ENCODE data around the gene AFAP1L2. TPM values are rescaled to one million over a fixed set of nuclear protein-coding genes. Genes with fewer than 3 reads are reported as not detected.
A peak's percentile ranks its signal among the peaks of the same experiment; 100 is the strongest.

Gene AFAP1L2
- polyA plus RNA-seq, 4 donors, result 1.1 to 7.7 (median 3.3) TPM

DNA sequence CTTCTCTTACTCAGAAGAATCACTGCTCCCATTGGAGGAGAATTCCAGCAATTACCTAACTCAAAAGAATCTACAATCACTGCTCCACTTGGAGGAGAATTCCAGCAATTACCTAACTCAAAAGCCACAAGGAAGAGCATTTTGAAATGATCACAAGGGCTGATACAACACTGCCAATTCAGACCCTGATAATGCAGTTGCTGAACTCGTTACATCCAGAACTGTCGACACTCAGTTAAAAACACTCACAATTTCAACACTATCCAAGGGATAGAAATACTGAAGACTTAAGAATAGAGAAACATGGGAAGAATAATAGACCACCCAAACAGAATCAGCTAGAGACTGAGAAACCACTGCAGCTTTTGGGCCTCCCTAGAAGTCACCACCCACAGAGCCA, 27.8 kb downstream of the AFAP1L2 start:
- H3K4me1 ChIP-seq (ENCODE audit: control insufficient read depth in 3 of 3, insufficient read depth in 2 of 3, low read depth in 1 of 3, low read length in 2 of 3), result no peaks in the 10 kb centered on the region
- WGBS, 3 donors, result 71 to 89% (median 76%) methylated on average over 2 of the region's 2 CpGs
- H3K4me3 ChIP-seq (ENCODE audit: low read depth in 1 of 3, low read length in 3 of 3), result no peak overlapping the region
- no peaks in the 10 kb centered on the region for H3K27me3 ChIP-seq (ENCODE audit: control insufficient read depth in 3 of 3, insufficient read depth in 3 of 3, low read length in 3 of 3)
- DNase-seq (no peak), FAIRE-seq (no peak)
- no peaks in the 10 kb centered on the region for H3K36me3 ChIP-seq (ENCODE audit: control insufficient read depth in 3 of 3, insufficient read depth in 2 of 3, low read depth in 1 of 3, low read length in 3 of 3)
- no peaks in the 10 kb centered on the region for H3K9me3 ChIP-seq (ENCODE audit: control insufficient read depth in 2 of 2, insufficient read depth in 1 of 2, low read depth in 1 of 2, low read length in 1 of 2)
- no peak overlapping the region for H3K27ac ChIP-seq (ENCODE audit: low read depth in 1 of 3, low read length in 2 of 3)

DNA sequence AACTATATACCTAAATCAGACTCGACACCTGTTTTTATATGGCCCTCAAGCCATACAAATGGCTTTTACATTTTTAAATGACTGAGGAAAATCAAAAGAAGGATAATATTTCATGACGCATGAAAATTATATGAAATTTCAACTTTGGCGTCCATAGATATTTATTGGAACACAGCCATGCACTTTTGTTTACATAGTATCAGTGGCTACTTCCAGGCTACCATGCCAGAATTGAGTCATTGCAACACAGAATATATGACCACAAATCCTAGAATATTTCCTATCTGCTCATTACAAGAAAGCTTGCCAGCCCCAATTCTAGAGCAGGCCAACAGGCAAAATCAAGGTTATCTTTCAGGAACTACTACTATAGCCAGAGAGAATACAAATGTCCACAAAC, 29.3 kb downstream of the AFAP1L2 start:
- Histone ChIP-seq H3K36me3 (ENCODE audit: control insufficient read depth in 3 of 3, insufficient read depth in 2 of 3, low read depth in 1 of 3, low read length in 3 of 3) (no peaks in the 10 kb centered on the region), H3K9me3 (ENCODE audit: control insufficient read depth in 2 of 2, insufficient read depth in 1 of 2, low read depth in 1 of 2, low read length in 1 of 2) (no peaks in the 10 kb centered on the region), H3K4me3 (ENCODE audit: low read depth in 1 of 3, low read length in 3 of 3) (no peak overlapping the region), H3K27ac (ENCODE audit: low read depth in 1 of 3, low read length in 2 of 3) (peak overlapping the region in 1 of 3 donors; percentile 43), H3K27me3 (ENCODE audit: control insufficient read depth in 3 of 3, insufficient read depth in 3 of 3, low read length in 3 of 3) (no peaks in the 10 kb centered on the region), H3K4me1 (ENCODE audit: control insufficient read depth in 3 of 3, insufficient read depth in 2 of 3, low read depth in 1 of 3, low read length in 2 of 3) (no peaks in the 10 kb centered on the region)
- FAIRE-seq (no peak), DNase-seq (no peak)
- WGBS, 3 donors, result 64 to 79% (median 76%) methylated on average over 3 of the region's 3 CpGs

DNA sequence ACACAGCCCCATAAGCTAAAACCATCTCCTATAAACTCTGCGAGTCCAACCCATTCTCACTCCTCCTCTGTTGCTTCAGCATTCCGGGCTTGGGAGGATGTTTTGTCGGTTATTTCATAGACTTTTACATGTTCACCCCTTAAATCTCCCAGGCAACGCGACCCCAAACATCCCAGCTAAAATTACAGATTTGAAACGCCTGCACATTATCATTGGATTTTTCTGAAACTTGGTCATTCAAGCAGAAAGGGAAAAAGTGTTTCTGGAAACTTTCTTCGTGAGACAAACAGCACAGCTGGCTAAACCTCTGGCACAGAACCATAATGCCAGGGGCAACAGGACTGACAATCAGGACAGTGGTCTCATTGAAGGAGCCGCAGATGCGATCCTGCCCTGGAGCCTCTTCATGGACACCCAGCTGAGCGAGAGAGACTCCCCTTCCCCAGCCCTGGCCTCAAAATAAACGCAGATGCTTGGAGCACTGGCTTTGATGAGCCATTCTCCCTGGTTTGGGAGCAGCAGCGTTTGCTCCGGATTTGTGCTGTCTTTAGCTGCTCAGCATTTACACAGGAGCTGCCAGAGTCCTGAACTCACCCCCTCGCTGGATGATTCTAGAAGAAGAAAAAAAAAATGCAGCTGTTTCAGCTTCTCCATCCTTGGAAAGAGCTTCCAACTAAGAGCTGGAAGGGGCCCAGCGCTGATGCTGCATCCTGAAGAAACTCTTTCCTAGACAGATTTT, 30.1 kb downstream of the AFAP1L2 start:
- Histone ChIP-seq H3K27ac (ENCODE audit: low read depth in 1 of 3, low read length in 2 of 3) (peak overlapping the region in 2 of 3 donors; percentile 36 to 65), H3K9me3 (ENCODE audit: control insufficient read depth in 2 of 2, insufficient read depth in 1 of 2, low read depth in 1 of 2, low read length in 1 of 2) (no peaks in the 10 kb centered on the region), H3K27me3 (ENCODE audit: control insufficient read depth in 3 of 3, insufficient read depth in 3 of 3, low read length in 3 of 3) (no peaks in the 10 kb centered on the region), H3K36me3 (ENCODE audit: control insufficient read depth in 3 of 3, insufficient read depth in 2 of 3, low read depth in 1 of 3, low read length in 3 of 3) (no peaks in the 10 kb centered on the region), H3K4me1 (ENCODE audit: control insufficient read depth in 3 of 3, insufficient read depth in 2 of 3, low read depth in 1 of 3, low read length in 2 of 3) (no peaks in the 10 kb centered on the region), H3K4me3 (ENCODE audit: low read depth in 1 of 3, low read length in 3 of 3) (no peak overlapping the region)
- WGBS, 3 donors, result 58 to 79% (median 74%) methylated on average over 15 of the region's 15 CpGs
- no peak for FAIRE-seq
- DNase-seq, result peak in 1 of 2 donors; percentile 26

DNA sequence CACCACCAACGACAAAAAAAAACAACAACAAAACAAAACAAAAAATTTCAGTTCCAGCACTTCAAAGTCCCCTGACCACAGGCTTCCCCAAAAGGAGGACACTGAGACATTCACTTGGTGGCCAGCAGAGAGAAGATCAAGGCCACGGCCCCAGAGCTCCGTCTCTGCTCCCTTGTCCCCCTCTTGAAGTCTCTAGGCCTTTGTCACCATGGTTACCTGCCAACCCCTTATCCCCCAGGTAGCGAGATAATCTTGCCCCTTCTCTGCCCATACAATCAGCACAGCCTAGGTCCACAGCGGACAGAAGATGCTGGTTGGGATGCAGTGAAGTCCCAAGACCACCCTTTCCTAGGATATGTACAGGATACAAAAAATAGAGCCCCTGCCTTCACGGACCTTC, 30.7 kb downstream of the AFAP1L2 start:
- FAIRE-seq (no peak), DNase-seq (no peak)
- Histone ChIP-seq H3K36me3 (ENCODE audit: control insufficient read depth in 3 of 3, insufficient read depth in 2 of 3, low read depth in 1 of 3, low read length in 3 of 3) (no peaks in the 10 kb centered on the region), H3K9me3 (ENCODE audit: control insufficient read depth in 2 of 2, insufficient read depth in 1 of 2, low read depth in 1 of 2, low read length in 1 of 2) (no peaks in the 10 kb centered on the region), H3K27me3 (ENCODE audit: control insufficient read depth in 3 of 3, insufficient read depth in 3 of 3, low read length in 3 of 3) (no peaks in the 10 kb centered on the region), H3K4me1 (ENCODE audit: control insufficient read depth in 3 of 3, insufficient read depth in 2 of 3, low read depth in 1 of 3, low read length in 2 of 3) (no peaks in the 10 kb centered on the region), H3K4me3 (ENCODE audit: low read depth in 1 of 3, low read length in 3 of 3) (no peak overlapping the region), H3K27ac (ENCODE audit: low read depth in 1 of 3, low read length in 2 of 3) (peak overlapping the region in 2 of 3 donors; percentile 12 to 65)
- WGBS, 3 donors, result 54 to 67% (median 64%) methylated on average over 6 of the region's 6 CpGs

DNA sequence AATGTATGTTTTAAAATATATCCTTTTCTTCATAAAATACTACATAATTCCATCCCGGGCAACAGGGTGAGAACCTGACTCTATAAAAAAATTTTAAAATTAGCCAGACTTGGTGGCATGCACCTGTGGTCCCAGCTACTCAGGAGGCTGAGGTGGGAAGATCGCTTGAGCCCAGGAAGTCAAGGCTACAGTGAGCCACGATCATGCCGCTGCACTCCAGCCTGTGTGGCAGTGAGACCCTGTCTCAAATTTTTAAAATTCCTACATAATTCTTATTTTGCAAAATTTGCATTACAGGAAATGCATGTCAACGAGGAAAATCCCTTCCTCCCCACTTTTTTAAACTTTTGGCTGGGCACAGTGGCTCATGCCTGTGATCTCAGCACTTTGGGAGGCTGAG, 31.3 kb downstream of the AFAP1L2 start:
- Histone ChIP-seq H3K4me1 (ENCODE audit: control insufficient read depth in 3 of 3, insufficient read depth in 2 of 3, low read depth in 1 of 3, low read length in 2 of 3) (peaks cover 0 to under 1% (median 0%) of the 10 kb centered on the region in 3 donors), H3K27me3 (ENCODE audit: control insufficient read depth in 3 of 3, insufficient read depth in 3 of 3, low read length in 3 of 3) (no peaks in the 10 kb centered on the region), H3K4me3 (ENCODE audit: low read depth in 1 of 3, low read length in 3 of 3) (no peak overlapping the region), H3K27ac (ENCODE audit: low read depth in 1 of 3, low read length in 2 of 3) (no peak overlapping the region), H3K9me3 (ENCODE audit: control insufficient read depth in 2 of 2, insufficient read depth in 1 of 2, low read depth in 1 of 2, low read length in 1 of 2) (no peaks in the 10 kb centered on the region), H3K36me3 (ENCODE audit: control insufficient read depth in 3 of 3, insufficient read depth in 2 of 3, low read depth in 1 of 3, low read length in 3 of 3) (no peaks in the 10 kb centered on the region)
- 75 to 80% (median 77%) methylated on average over 5 of the region's 5 CpGs for WGBS, 3 donors
- DNase-seq, result no peak
- FAIRE-seq, result no peak

DNA sequence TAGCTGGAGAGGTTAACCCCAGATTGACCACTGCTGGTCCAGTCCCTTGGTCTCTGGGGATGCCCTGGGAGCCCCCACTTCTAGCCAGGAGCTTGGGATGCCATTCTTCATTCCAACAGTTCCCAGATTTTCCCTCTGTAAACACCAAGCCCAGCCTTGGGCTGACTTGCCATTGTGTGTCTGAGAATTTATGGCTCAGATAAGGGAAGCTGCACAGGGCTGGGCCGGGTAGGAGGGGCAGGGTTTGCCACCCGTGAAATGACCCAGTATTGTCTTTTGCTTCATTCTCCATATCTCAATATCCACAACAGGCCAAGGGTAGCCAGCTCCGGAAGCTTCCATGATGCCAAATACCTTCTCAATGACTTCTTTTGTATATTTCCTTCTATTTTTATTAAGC, 32.1 kb downstream of the AFAP1L2 start:
- H3K27ac ChIP-seq (ENCODE audit: low read depth in 1 of 3, low read length in 2 of 3), result no peak overlapping the region
- FAIRE-seq (no peak), DNase-seq (peak; percentile 30 to 49)
- WGBS, 3 donors, result 18 to 37% (median 34%) methylated on average over 3 of the region's 3 CpGs
- H3K4me3 ChIP-seq (ENCODE audit: low read depth in 1 of 3, low read length in 3 of 3), result no peak overlapping the region
- H3K9me3 ChIP-seq (ENCODE audit: control insufficient read depth in 2 of 2, insufficient read depth in 1 of 2, low read depth in 1 of 2, low read length in 1 of 2), result no peaks in the 10 kb centered on the region
- H3K36me3 ChIP-seq (ENCODE audit: control insufficient read depth in 3 of 3, insufficient read depth in 2 of 3, low read depth in 1 of 3, low read length in 3 of 3), result no peaks in the 10 kb centered on the region
- no peaks in the 10 kb centered on the region for H3K27me3 ChIP-seq (ENCODE audit: control insufficient read depth in 3 of 3, insufficient read depth in 3 of 3, low read length in 3 of 3)
- peaks cover 0 to 9% (median 0%) of the 10 kb centered on the region in 3 donors for H3K4me1 ChIP-seq (ENCODE audit: control insufficient read depth in 3 of 3, insufficient read depth in 2 of 3, low read depth in 1 of 3, low read length in 2 of 3)

DNA sequence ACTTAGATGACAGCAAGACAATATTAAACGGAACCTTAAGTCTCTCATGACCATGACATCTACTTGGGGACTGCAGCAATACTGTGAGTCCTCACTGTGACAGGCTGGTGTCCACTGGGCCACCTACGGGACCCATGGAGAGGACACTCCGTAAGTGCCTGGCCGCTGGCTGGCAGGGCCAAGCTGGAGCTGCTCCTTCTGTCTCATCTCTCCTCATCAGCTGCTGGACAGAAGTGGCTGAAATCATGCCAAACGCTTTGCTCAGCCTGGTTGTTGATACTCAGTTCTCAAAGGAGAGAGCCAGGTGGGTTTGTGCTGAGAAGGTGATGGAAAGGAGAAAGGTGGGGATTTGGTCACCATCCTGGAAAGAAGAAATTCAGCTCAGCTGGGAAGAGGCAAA, 33.3 kb downstream of the AFAP1L2 start:
- H3K27me3 ChIP-seq (ENCODE audit: control insufficient read depth in 3 of 3, insufficient read depth in 3 of 3, low read length in 3 of 3), result no peaks in the 10 kb centered on the region
- H3K4me3 ChIP-seq (ENCODE audit: low read depth in 1 of 3, low read length in 3 of 3), result no peak overlapping the region
- FAIRE-seq (no peak), DNase-seq (no peak)
- no peak overlapping the region for H3K27ac ChIP-seq (ENCODE audit: low read depth in 1 of 3, low read length in 2 of 3)
- 88 to 94% (median 93%) methylated on average over 5 of the region's 5 CpGs for WGBS, 3 donors
- no peaks in the 10 kb centered on the region for H3K36me3 ChIP-seq (ENCODE audit: control insufficient read depth in 3 of 3, insufficient read depth in 2 of 3, low read depth in 1 of 3, low read length in 3 of 3)
- H3K9me3 ChIP-seq (ENCODE audit: control insufficient read depth in 2 of 2, insufficient read depth in 1 of 2, low read depth in 1 of 2, low read length in 1 of 2), result no peaks in the 10 kb centered on the region
- peaks cover 0 to 14% (median 0%) of the 10 kb centered on the region in 3 donors for H3K4me1 ChIP-seq (ENCODE audit: control insufficient read depth in 3 of 3, insufficient read depth in 2 of 3, low read depth in 1 of 3, low read length in 2 of 3)

DNA sequence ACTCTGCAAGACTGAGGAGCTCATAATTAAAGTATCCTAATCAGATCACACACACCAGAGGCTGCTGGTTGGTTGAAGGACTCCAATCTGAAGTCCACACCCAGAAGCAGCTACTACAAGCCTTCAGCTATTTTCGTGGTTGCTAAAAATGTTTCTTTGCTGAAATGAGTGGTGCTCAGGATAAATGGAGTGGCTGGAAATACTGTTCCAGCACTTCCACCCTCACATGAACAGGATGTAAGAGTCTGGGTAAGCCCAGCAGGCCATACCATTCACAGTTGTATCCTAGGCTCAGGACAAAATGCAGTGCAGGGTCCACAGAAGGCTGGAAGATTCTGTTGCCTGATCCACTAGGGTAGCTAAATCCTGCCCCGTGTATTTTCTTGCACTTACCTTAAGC, 34.1 kb downstream of the AFAP1L2 start:
- WGBS, 3 donors, result 76 to 89% (median 76%) methylated on average over 2 of the region's 2 CpGs
- Histone ChIP-seq H3K27me3 (ENCODE audit: control insufficient read depth in 3 of 3, insufficient read depth in 3 of 3, low read length in 3 of 3) (no peaks in the 10 kb centered on the region), H3K4me3 (ENCODE audit: low read depth in 1 of 3, low read length in 3 of 3) (no peak overlapping the region), H3K9me3 (ENCODE audit: control insufficient read depth in 2 of 2, insufficient read depth in 1 of 2, low read depth in 1 of 2, low read length in 1 of 2) (no peaks in the 10 kb centered on the region), H3K36me3 (ENCODE audit: control insufficient read depth in 3 of 3, insufficient read depth in 2 of 3, low read depth in 1 of 3, low read length in 3 of 3) (no peaks in the 10 kb centered on the region), H3K4me1 (ENCODE audit: control insufficient read depth in 3 of 3, insufficient read depth in 2 of 3, low read depth in 1 of 3, low read length in 2 of 3) (peaks cover 0 to 14% (median 0%) of the 10 kb centered on the region in 3 donors), H3K27ac (ENCODE audit: low read depth in 1 of 3, low read length in 2 of 3) (no peak overlapping the region)
- DNase-seq, result no peak
- FAIRE-seq, result no peak

DNA sequence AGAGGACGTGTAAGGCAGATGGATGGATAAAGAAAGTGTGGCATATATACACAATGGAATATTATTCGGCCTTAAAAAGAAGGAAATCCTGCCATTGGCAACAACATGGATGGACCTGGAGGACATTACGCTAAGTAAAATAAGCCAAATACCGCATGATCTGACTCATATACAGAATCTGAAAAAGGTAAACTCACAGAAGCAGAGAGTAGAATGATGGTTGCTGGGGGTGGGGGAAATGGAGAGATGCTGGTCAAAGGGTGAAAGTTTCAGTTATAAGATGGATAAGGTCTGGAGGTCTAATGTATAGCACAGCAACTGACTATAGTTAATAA, 36.3 kb downstream of the AFAP1L2 start:
- Histone ChIP-seq H3K27ac (ENCODE audit: low read depth in 1 of 3, low read length in 2 of 3) (no peak overlapping the region), H3K36me3 (ENCODE audit: control insufficient read depth in 3 of 3, insufficient read depth in 2 of 3, low read depth in 1 of 3, low read length in 3 of 3) (peaks cover 0 to 2% (median 0%) of the 10 kb centered on the region in 3 donors), H3K27me3 (ENCODE audit: control insufficient read depth in 3 of 3, insufficient read depth in 3 of 3, low read length in 3 of 3) (no peaks in the 10 kb centered on the region), H3K9me3 (ENCODE audit: control insufficient read depth in 2 of 2, insufficient read depth in 1 of 2, low read depth in 1 of 2, low read length in 1 of 2) (no peaks in the 10 kb centered on the region), H3K4me3 (ENCODE audit: low read depth in 1 of 3, low read length in 3 of 3) (no peak overlapping the region), H3K4me1 (ENCODE audit: control insufficient read depth in 3 of 3, insufficient read depth in 2 of 3, low read depth in 1 of 3, low read length in 2 of 3) (peaks cover 0 to 14% (median 0%) of the 10 kb centered on the region in 3 donors)
- FAIRE-seq (no peak), DNase-seq (no peak)
- WGBS, 3 donors, result 76 to 81% (median 80%) methylated on average over 4 of the region's 4 CpGs
